ENCODE measurements around the gene POU3F2.

Gene POU3F2

GRCh38 chr6:98828211-98828788, 6.1 kb upstream of the POU3F2 start:
- Histone ChIP-seq H3K4me3 (replicated peaks; ENCODE audit: low read depth, low read length) (no peak overlapping the region), H3K36me3 (ENCODE audit: control insufficient read depth, insufficient read depth, low read length) (no peaks in the 10 kb centered on the region), H3K27me3 (replicated peaks; ENCODE audit: control insufficient read depth, insufficient read depth, low read length) (peaks cover 2% of the 10 kb centered on the region; the same call in 1 of the 2 replicates)
- no peak for TF ChIP-seq CTCF (IDR thresholded peaks at IDR 0.05; ENCODE audit: insufficient read depth, low read length, poor library complexity, severe bottlenecking)
- DNase-seq (ENCODE audit: extremely low read depth, insufficient read length): no peak

- Histone ChIP-seq H3K36me3 (ENCODE audit: control insufficient read depth, insufficient read depth, low read length) (no peaks in the 10 kb centered on the region), H3K4me3 (replicated peaks; ENCODE audit: low read depth, low read length) (no peak overlapping the region), H3K27me3 (replicated peaks; ENCODE audit: control insufficient read depth, insufficient read depth, low read length) (peaks cover 6% of the 10 kb centered on the region; the same call in 1 of the 2 replicates)
- no peak for TF ChIP-seq CTCF (IDR thresholded peaks at IDR 0.05; ENCODE audit: insufficient read depth, low read length, poor library complexity, severe bottlenecking)
- DNase-seq (ENCODE audit: extremely low read depth, insufficient read length): no peak
These were observed 5.4 kb upstream of the POU3F2 start for GRCh38 chr6:98828941-98829411.

DNA sequence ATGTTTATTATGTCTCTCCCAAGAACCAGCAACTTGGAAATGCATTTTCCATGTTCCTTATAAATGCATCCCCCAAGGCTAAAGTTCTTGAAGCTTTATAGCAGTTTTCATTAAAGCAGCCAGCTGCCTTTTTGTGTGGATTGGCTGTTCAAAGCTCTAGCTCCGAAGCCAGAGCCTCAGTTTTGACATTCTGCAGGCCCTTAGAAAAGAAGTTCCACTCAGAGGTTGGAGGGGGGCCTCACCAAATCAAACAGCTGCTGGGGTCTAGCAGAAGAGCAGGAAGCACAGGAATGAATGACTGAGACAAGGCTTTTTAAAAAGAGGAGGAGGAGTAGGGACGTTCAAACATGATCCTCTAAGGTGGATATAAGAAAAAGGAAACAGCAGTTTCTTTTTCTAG, 4.2 kb upstream of the POU3F2 start:
- no peak overlapping the region for H3K4me3 ChIP-seq (replicated peaks; ENCODE audit: low read depth, low read length)

GRCh38 chr6:98831057-98831958, 3.1 kb upstream of the POU3F2 start:
- H3K36me3 ChIP-seq (ENCODE audit: control insufficient read depth, insufficient read depth, low read length): no peaks in the 10 kb centered on the region
- TF ChIP-seq CTCF (IDR thresholded peaks at IDR 0.05; ENCODE audit: insufficient read depth, low read length, poor library complexity, severe bottlenecking): no peak
- no peak for DNase-seq (ENCODE audit: extremely low read depth, insufficient read length)
- peaks cover 12% of the 10 kb centered on the region; the same call in 1 of the 2 replicates for H3K27me3 ChIP-seq (replicated peaks; ENCODE audit: control insufficient read depth, insufficient read depth, low read length)
- H3K4me3 ChIP-seq (replicated peaks; ENCODE audit: low read depth, low read length): no peak overlapping the region

More for the DNA sequence above, 4.2 kb upstream of the POU3F2 start:
- no peak for DNase-seq (ENCODE audit: extremely low read depth, insufficient read length)
- TF ChIP-seq CTCF (IDR thresholded peaks at IDR 0.05; ENCODE audit: insufficient read depth, low read length, poor library complexity, severe bottlenecking): no peak
- H3K27me3 ChIP-seq (replicated peaks; ENCODE audit: control insufficient read depth, insufficient read depth, low read length): peaks cover 6% of the 10 kb centered on the region; the same call in 1 of the 2 replicates
- no peaks in the 10 kb centered on the region for H3K36me3 ChIP-seq (ENCODE audit: control insufficient read depth, insufficient read depth, low read length)

DNA sequence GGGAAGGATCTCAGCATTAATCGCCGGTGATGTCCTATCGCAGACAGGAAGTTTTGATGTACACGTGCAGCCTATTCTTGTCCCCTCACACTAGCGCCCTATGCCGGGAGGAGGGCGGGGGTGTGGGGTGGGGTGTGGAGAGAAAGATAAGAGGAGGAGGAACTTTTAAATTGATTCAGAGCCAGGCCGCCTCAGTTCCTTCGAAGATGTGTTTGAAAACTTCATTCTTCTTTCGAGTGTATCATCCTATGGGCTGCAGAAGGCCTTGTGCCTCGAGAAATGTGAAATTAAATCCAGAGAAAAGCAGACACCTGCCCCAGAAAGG, 2.5 kb upstream of the POU3F2 start:
- no peak for TF ChIP-seq CTCF (IDR thresholded peaks at IDR 0.05; ENCODE audit: insufficient read depth, low read length, poor library complexity, severe bottlenecking)
- Histone ChIP-seq H3K36me3 (ENCODE audit: control insufficient read depth, insufficient read depth, low read length) (no peaks in the 10 kb centered on the region), H3K4me3 (replicated peaks; ENCODE audit: low read depth, low read length) (no peak overlapping the region), H3K27me3 (replicated peaks; ENCODE audit: control insufficient read depth, insufficient read depth, low read length) (peaks cover 12% of the 10 kb centered on the region; the same call in 1 of the 2 replicates)
- DNase-seq (ENCODE audit: extremely low read depth, insufficient read length): no peak
